SH-SY5Y (cell line): Measurements from ENCODE around the gene SNAPC2.

Experiments used
- GATA2 ChIP-seq: IDR thresholded peaks from 2 replicates; pipeline ENCODE4 v1.6.1; 2011; ENCODE audit warnings: mild to moderate bottlenecking, low read depth, low read length
- GATA3 ChIP-seq: IDR thresholded peaks from 2 replicates; pipeline ENCODE4 v1.6.1; 2011; ENCODE audit warnings: low read depth, mild to moderate bottlenecking, low read length, moderate library complexity

GRCh38 chr19:7924651-7925170 lies 4.6 kb downstream of the SNAPC2 start:
- TF ChIP-seq GATA2, result no peak
- TF ChIP-seq GATA3, result no peak
